ENCODE measurements around the gene KIF26B. TPM values are rescaled to one million over a fixed set of nuclear protein-coding genes. Genes with fewer than 3 reads are reported as not detected.
A peak's percentile ranks its signal among the peaks of the same experiment; 100 is the strongest.

KIF26B gene
- polyA plus RNA-seq, 1 donor from 2014 or later: 6.3 TPM

DNA sequence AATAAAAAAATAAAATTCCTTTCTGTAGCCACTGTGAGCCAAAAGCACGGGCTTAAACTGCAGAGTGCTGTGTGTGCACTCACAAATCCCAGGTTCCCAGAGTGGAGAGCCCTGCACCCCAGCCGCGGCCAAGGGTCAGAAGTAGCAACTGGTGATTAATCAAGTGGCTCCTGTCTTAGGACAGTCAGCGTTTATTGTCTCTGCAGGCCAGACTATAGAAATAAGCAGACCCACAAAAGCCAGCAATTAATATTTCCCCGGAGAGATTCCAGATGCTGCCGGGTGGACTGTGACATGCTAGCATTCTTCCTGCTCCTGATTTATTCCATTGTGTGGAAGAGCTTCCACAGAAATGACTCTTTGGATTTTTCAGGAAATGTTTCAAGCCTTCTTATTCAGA, 412.2 kb downstream of the KIF26B start:
- no peak overlapping the region for H3K9ac ChIP-seq (ENCODE audit: low read length)
- no peaks in the 10 kb centered on the region for H3K79me2 ChIP-seq (replicated peaks; ENCODE audit: insufficient read depth, low read length)
- no peak overlapping the region for H3K4me3 ChIP-seq (ENCODE audit: low read length)
- no peak overlapping the region for H3K27ac ChIP-seq (ENCODE audit: low read length)
- no peaks in the 10 kb centered on the region for H3K36me3 ChIP-seq (ENCODE audit: insufficient read depth, low read length)
- no peaks in the 10 kb centered on the region for H4K20me1 ChIP-seq (ENCODE audit: insufficient read depth)
- no peaks in the 10 kb centered on the region for H3K9me2 ChIP-seq (ENCODE audit: insufficient read depth, low read length)
- H2AFZ ChIP-seq (ENCODE audit: low read depth, low read length): no peak overlapping the region
- H3K9me3 ChIP-seq (ENCODE audit: low read length): no peaks in the 10 kb centered on the region
- TF ChIP-seq SMC3 (conservative IDR thresholded peaks at IDR 0.05; ENCODE audit: poor library complexity): no peak
- no peak for TF ChIP-seq MXI1 (conservative IDR thresholded peaks at IDR 0.05; ENCODE audit: poor library complexity, severe bottlenecking)
- TF ChIP-seq POLR2AphosphoS5 (IDR thresholded peaks at IDR 0.05): no peak
- TF ChIP-seq TAF1 (IDR thresholded peaks at IDR 0.05; ENCODE audit: low read depth): no peak
- TF ChIP-seq, protein P1, sequence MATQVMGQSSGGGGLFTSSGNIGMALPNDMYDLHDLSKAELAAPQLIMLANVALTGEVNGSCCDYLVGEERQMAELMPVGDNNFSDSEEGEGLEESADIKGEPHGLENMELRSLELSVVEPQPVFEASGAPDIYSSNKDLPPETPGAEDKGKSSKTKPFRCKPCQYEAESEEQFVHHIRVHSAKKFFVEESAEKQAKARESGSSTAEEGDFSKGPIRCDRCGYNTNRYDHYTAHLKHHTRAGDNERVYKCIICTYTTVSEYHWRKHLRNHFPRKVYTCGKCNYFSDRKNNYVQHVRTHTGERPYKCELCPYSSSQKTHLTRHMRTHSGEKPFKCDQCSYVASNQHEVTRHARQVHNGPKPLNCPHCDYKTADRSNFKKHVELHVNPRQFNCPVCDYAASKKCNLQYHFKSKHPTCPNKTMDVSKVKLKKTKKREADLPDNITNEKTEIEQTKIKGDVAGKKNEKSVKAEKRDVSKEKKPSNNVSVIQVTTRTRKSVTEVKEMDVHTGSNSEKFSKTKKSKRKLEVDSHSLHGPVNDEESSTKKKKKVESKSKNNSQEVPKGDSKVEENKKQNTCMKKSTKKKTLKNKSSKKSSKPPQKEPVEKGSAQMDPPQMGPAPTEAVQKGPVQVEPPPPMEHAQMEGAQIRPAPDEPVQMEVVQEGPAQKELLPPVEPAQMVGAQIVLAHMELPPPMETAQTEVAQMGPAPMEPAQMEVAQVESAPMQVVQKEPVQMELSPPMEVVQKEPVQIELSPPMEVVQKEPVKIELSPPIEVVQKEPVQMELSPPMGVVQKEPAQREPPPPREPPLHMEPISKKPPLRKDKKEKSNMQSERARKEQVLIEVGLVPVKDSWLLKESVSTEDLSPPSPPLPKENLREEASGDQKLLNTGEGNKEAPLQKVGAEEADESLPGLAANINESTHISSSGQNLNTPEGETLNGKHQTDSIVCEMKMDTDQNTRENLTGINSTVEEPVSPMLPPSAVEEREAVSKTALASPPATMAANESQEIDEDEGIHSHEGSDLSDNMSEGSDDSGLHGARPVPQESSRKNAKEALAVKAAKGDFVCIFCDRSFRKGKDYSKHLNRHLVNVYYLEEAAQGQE (IDR thresholded peaks at IDR 0.05; ENCODE audit: borderline replicate concordance): no peak
- no peak for TF ChIP-seq EZH2 (IDR thresholded peaks at IDR 0.05; ENCODE audit: borderline replicate concordance, insufficient read depth, low read length, poor library complexity, severe bottlenecking)
- TF ChIP-seq RAD21 (conservative IDR thresholded peaks at IDR 0.05): no peak
- TF ChIP-seq EP300 (conservative IDR thresholded peaks at IDR 0.05; ENCODE audit: poor library complexity, severe bottlenecking): no peak
- TF ChIP-seq CTCF (IDR thresholded peaks at IDR 0.05; ENCODE audit: poor library complexity, severe bottlenecking): no peak
- no peaks in the 10 kb centered on the region for H3K27me3 ChIP-seq (ENCODE audit: insufficient read depth, low read depth, low read length)
- H3F3A ChIP-seq (ENCODE audit: insufficient read depth, low read length, poor library complexity, severe bottlenecking): no peaks in the 10 kb centered on the region
- no peak overlapping the region for H3K4me2 ChIP-seq (ENCODE audit: low read length)

DNA sequence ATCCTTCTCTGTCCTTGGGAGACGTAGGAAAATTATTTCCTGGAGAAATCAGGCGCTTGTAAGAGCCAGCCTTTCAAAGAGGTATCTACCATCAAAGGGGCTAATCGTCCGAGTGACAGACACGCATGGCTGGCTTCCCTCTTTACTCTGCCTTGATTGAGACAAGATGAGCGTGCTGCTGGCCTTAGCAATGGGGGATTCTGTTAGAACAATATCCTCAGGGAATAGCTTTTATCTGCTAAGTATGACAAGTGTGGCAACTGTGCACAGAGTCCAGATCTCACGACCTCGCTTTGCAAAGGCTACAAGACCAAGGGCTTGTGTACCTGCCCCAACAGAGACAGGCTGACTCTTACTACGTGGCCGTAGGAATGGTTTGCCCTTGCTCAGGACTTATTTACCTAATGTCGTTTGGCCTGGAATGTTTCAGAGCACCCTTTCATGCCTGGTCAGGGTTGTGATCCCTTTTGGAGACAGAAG, 417.1 kb downstream of the KIF26B start:
- no peaks in the 10 kb centered on the region for H3K9me2 ChIP-seq (ENCODE audit: insufficient read depth, low read length)
- H3K79me2 ChIP-seq (replicated peaks; ENCODE audit: insufficient read depth, low read length): no peaks in the 10 kb centered on the region
- H3K9me3 ChIP-seq (ENCODE audit: low read length): no peaks in the 10 kb centered on the region
- H3K27me3 ChIP-seq (ENCODE audit: insufficient read depth, low read depth, low read length): no peaks in the 10 kb centered on the region
- TF ChIP-seq EP300 (conservative IDR thresholded peaks at IDR 0.05; ENCODE audit: poor library complexity, severe bottlenecking) (peak; percentile 16), EZH2 (IDR thresholded peaks at IDR 0.05; ENCODE audit: borderline replicate concordance, insufficient read depth, low read length, poor library complexity, severe bottlenecking) (no peak), RAD21 (conservative IDR thresholded peaks at IDR 0.05) (no peak), TAF1 (IDR thresholded peaks at IDR 0.05; ENCODE audit: low read depth) (no peak), MXI1 (conservative IDR thresholded peaks at IDR 0.05; ENCODE audit: poor library complexity, severe bottlenecking) (no peak), POLR2AphosphoS5 (IDR thresholded peaks at IDR 0.05) (peak; percentile 16), SMC3 (conservative IDR thresholded peaks at IDR 0.05; ENCODE audit: poor library complexity) (peak; percentile 18), CTCF (IDR thresholded peaks at IDR 0.05; ENCODE audit: poor library complexity, severe bottlenecking) (no peak)
- TF ChIP-seq, protein P1 (IDR thresholded peaks at IDR 0.05; ENCODE audit: borderline replicate concordance): no peak
- H3K27ac ChIP-seq (ENCODE audit: low read length): peak overlapping the region; percentile 63
- no peak overlapping the region for H2AFZ ChIP-seq (ENCODE audit: low read depth, low read length)
- H3K4me2 ChIP-seq (ENCODE audit: low read length): no peak overlapping the region
- H3K4me3 ChIP-seq (ENCODE audit: low read length): no peak overlapping the region
- no peaks in the 10 kb centered on the region for H4K20me1 ChIP-seq (ENCODE audit: insufficient read depth)
- H3F3A ChIP-seq (ENCODE audit: insufficient read depth, low read length, poor library complexity, severe bottlenecking): no peaks in the 10 kb centered on the region
- H3K9ac ChIP-seq (ENCODE audit: low read length): no peak overlapping the region
- H3K36me3 ChIP-seq (ENCODE audit: insufficient read depth, low read length): no peaks in the 10 kb centered on the region

Measured in neural cell (in vitro differentiated cells).